NOMO-1 treated with DMSO at 0.1 percent for 48 hours (cell line): ENCODE results near the gene FAAP24.
"Not testable (repeated sequence)": the region's sequence is repeated elsewhere in the genome, so short reads cannot be mapped to it uniquely, and the experiment has no call there.

Experiments used
- DNase-seq: peaks from one replicate; lab custom pipeline; 2025; ENCODE audit not compliant: unreplicated experiment; lab: John Stamatoyannopoulos, UW

Gene FAAP24

GRCh38 chr19:32997716-32998355 lies 25.8 kb downstream of the FAAP24 start:
- no peak for DNase-seq

DNA sequence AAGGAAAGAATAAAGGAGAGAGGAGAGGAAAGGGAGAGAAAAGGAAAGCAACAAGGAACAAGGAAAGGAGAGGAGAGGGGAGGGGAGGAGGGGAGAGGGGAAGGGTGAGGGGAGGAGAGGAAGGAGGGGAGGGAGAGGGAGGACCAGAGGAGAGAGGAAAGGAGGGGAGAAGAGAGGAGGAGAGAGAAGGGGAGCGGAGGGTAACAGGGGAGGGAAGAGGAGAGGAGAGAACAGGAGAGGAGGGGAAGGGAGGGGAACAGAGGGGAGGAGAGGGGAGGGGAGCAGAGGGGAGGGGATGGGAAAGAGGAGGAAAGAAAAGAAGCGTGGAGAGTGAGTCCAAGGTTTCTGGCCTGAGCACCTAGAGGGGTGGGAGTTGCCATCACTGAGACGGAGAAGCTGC lies 26.7 kb downstream of the FAAP24 start:
- DNase-seq: no peak

DNA sequence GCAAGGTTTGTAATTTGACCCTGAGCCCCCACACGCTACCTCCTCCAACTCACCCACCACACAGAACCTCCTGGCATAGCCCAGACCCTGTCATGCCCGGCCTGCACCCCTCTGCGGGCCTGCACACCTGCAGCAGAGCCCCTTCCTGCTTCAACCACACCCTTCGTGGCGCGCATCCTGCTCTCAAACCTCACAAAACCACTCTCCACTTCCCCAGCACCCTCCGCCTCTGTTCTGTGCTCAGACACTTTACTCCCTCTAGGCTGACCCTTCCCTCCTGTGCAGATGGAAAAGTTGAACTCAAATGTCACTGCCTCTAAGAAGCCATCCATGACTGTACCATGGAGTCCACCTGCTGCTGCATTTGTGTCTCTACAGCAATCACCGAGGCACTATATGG lies 28.5 kb downstream of the FAAP24 start:
- no peak for DNase-seq

GRCh38 chr19:33000910-33001309 lies 28.9 kb downstream of the FAAP24 start:
- no peak for DNase-seq

DNA sequence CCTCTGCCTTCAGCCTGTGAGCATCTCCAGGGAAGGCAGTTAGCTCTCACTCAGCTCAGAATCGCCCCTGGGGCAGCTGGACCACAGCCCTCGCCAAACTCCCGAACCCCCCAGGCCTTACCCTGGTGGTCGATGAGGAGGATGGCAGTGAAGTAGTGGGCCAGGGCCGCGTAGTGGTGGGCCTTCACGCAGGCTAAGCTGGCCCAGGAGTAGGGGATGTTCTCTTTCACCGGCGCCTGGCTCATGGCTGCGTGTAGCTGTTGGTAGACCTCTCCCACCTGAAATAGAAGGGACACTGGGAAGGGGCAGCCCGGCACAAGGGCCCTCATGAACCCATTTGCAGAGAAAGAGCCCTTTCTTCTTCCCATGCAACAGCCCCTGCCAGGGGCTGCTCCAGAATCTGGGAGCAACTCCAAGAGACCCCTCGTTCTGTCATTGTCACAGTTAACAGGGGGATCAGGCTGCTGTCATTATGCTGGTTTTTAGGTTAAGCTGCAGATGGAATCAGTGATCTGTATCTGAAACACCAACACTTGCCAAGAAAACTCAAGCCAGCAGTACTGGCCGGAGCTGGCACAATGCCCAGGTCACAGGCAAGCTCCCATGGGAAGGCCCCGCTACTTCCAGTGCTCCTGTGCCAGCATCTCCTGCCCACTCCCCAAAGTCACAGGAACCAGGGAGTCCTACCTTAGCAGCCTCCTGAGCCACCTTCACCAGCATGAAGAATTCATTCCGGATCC lies 30.3 kb downstream of the FAAP24 start:
- DNase-seq: not testable (repeated sequence)

GRCh38 chr19:33003424-33004024 lies 31.5 kb downstream of the FAAP24 start:
- not testable (repeated sequence) for DNase-seq

DNA sequence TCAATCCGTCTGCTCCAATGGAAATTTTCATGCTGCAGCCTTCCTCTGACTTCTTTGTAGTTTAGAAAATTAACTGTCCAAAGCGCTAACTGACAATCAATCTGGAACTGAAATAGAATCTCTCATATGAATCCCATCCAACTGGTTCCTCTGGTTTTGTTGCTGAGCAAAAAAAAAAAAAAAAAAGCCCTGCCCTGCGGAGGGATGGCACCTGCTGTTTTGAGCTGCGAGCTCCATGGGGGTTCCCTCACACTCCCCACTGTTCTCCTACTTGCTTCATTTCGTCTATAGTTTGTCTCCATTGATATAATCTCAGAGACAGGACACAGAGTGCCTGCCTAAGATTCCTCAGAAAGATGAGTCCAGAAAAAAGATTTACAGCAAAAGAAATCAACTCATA lies 33.4 kb downstream of the FAAP24 start:
- DNase-seq: no peak

DNA sequence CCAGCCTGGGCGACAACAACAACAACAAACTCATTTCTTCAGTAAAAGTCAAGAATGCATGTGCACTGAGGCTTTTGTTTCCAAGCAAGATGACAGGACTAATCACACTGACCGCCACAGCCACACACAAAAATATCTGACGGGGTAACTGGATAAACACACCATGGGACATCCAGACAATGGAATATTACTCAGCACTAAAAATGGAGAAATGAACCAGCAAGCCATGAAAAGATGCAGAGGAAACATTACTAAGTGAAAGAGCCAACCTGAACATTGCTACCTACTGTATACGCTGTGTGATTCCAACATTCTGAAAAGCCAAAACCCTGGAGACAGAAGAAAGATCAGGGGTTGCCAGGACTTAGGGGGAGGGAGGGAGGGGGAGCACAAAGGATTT lies 36.7 kb downstream of the FAAP24 start:
- DNase-seq: no peak

DNA sequence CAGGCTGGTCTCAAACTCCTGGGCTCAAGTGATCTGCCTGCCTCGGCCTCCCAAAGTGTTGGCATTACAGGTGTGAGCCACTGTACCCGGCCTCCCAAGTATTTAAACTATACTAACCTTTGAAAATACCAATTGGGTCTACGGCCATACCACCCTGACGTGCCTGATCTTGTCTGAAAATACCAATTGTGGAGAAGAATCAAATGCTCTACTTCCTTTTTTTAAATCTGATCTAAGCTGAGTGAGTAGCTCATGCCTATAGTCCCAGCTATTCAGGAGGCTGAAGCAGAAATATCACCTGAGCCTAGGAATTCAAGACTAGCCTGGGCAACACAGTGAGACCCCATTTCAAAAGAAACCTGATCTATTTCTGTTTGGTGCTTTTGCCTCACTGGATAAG lies 38.8 kb downstream of the FAAP24 start:
- DNase-seq: peak; percentile 6

- no peak for DNase-seq
Observed at GRCh38 chr19:33022472-33023116, 50.6 kb downstream of the FAAP24 start.

DNA sequence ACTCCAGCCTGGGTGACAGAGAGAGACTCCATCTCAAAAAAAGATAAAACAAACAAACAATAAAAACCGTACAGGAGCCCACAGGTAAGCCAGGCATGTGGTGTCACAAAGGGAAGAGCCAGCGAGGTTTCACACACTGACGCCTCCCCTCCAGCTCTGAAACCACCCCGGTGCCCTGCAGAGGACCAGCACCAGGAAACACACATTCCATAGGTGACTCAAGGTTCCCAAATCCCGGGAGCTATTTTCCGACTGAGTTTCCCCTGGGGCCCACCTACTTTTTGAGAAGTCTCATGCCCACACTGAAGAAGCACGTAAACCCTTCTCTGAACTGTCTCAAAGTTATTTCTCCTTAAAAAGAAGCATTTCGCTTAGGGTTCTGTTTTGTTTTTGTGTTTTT lies 52.4 kb downstream of the FAAP24 start:
- no peak for DNase-seq

DNA sequence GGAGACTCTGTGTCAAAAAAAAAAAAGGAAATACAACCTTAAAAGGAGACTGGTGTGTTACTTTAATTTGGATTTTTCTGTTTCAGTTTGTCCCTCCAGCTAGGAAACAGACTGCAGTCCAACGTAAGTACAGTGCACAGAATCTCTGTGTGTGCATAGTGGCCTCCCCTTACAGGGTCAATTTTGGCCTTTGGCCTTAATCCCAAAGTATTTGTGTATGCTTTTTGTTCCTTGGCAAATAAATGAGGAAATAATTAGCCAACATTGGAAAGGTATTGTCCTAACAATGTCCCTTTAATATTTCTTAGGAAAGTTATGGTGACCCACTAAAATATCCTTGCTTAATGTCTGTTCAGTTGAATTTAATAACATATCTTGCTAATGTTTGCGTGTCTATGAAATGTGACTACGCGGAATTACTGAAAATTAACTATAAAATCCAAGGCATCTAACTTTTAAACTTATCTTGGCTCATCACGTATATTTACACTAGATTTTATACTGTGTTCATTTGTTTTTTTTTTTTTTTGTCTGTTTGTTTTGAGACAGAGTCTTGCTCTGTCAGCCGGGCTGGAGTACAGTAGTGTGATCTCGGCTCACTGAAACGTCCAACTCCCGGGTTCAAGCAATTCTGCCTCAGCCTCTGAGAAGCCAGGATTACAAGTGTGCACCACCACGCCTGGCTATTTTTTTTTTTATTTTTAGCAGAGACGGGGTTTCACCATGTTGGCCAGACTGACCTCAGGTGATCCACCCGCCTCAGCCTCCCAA lies 53.6 kb downstream of the FAAP24 start:
- DNase-seq: not testable (repeated sequence)

GRCh38 chr19:33026602-33027001 lies 54.6 kb downstream of the FAAP24 start:
- not testable (repeated sequence) for DNase-seq
